GM12878 (cell line): ENCODE results near the gene ZNF827.

ENCODE experiments used
- ATF3 ChIP-seq: IDR thresholded peaks from 2 replicates; pipeline ENCODE4 v1.6.1; 2011; ENCODE audit warnings: low read depth, mild to moderate bottlenecking, low read length, moderate library complexity, borderline replicate concordance; ENCODE audit errors: extremely low read depth
- CHD1 ChIP-seq: IDR thresholded peaks from 2 replicates; pipeline ENCODE4 v1.6.1; 2012; ENCODE audit warnings: low read depth, low read length, improper control_type of control experiment
- ESRRA ChIP-seq: IDR thresholded peaks from 2 replicates; pipeline ENCODE4 v1.6.1; 2012; ENCODE audit warnings: mild to moderate bottlenecking, low read length, improper control_type of control experiment
- HDAC6 ChIP-seq: fragments of 200-600 bp; sonication (generic); IDR thresholded peaks from one replicate; pipeline ENCODE4 v1.8.0; 2017; ENCODE audit warnings: antibody characterized with exemption; ENCODE audit not compliant: unreplicated experiment
- MAX ChIP-seq: IDR thresholded peaks from 2 replicates; pipeline ENCODE4 v1.6.1; 2012; ENCODE audit warnings: low read depth, low read length, improper control_type of control experiment
- POLR2AphosphoS5 ChIP-seq: IDR thresholded peaks from 2 replicates; pipeline ENCODE4 v1.6.1; 2011; ENCODE audit warnings: mild to moderate bottlenecking, low read length, inconsistent platforms
- SUZ12 ChIP-seq: fragments of 200-600 bp; sonication (generic); IDR thresholded peaks from one replicate; pipeline ENCODE4 v1.6.1; 2018; ENCODE audit warnings: antibody characterized with exemption, mild to moderate bottlenecking; ENCODE audit not compliant: unreplicated experiment

GRCh38 chr4:145743641-145744040, 195.0 kb downstream of the ZNF827 start:
- TF ChIP-seq MAX (no peak), ESRRA (no peak), HDAC6 (no peak), SUZ12 (no peak), ATF3 (no peak), POLR2AphosphoS5 (no peak), CHD1 (no peak)
